HG03575 (cell line): ENCODE measurements around the gene SLC4A11.

Experiments used
- ATAC-seq: cut with Tn5 transposase; IDR thresholded peaks from one replicate; pipeline ENCODE4 v1.9.1; 2021; ENCODE audit not compliant: unreplicated experiment, insufficient number of reproducible peaks, low FRiP score; ENCODE audit errors: extremely low read depth

Gene SLC4A11

GRCh38 chr20:3239026-3239866 is at the start of gene SLC4A11:
TSS of gene SLC4A11 (minus strand) at chr20:3239190. CDS start at chr20:3239137, 53 bp downstream.
- ATAC-seq = no peak

GRCh38 chr20:3283222-3283820 is 44.3 kb upstream of the SLC4A11 start:
- ATAC-seq = no peak

GRCh38 chr20:3282271-3283221 is 43.6 kb upstream of the SLC4A11 start:
- ATAC-seq = no peak

GRCh38 chr20:3281437-3281836 is 42.4 kb upstream of the SLC4A11 start:
- no peak for ATAC-seq

GRCh38 chr20:3279761-3280160 is 40.8 kb upstream of the SLC4A11 start:
- ATAC-seq = no peak

- ATAC-seq = no peak
Observed at GRCh38 chr20:3277686-3278465, 38.9 kb upstream of the SLC4A11 start.

GRCh38 chr20:3276680-3277015 is 37.7 kb upstream of the SLC4A11 start:
- no peak for ATAC-seq

GRCh38 chr20:3275966-3276679 is 37.1 kb upstream of the SLC4A11 start:
- ATAC-seq = no peak

GRCh38 chr20:3275064-3275935 is 36.3 kb upstream of the SLC4A11 start:
- ATAC-seq = no peak

GRCh38 chr20:3273371-3273770 is 34.4 kb upstream of the SLC4A11 start:
- ATAC-seq = no peak

GRCh38 chr20:3270051-3270450 is 31.1 kb upstream of the SLC4A11 start:
- ATAC-seq = no peak

- ATAC-seq = no peak
Observed at GRCh38 chr20:3262566-3262965, 23.6 kb upstream of the SLC4A11 start.

- ATAC-seq = no peak
Observed at GRCh38 chr20:3258429-3258828, 19.4 kb upstream of the SLC4A11 start.

- ATAC-seq = no peak
Observed at GRCh38 chr20:3255728-3256127, 16.7 kb upstream of the SLC4A11 start.

- no peak for ATAC-seq
Observed at GRCh38 chr20:3251806-3252205, 12.8 kb upstream of the SLC4A11 start.

GRCh38 chr20:3250091-3250504 is 11.1 kb upstream of the SLC4A11 start:
- ATAC-seq = no peak

GRCh38 chr20:3248993-3249347 is 10.0 kb upstream of the SLC4A11 start:
- ATAC-seq = no peak
